Ishikawa (cell line): ENCODE results near the gene STK38.

ENCODE experiments used
- CEBPB ChIP-seq: IDR thresholded peaks from 2 replicates; pipeline ENCODE4 v1.6.1; 2012
- CREB1 ChIP-seq: IDR thresholded peaks from 2 replicates; pipeline ENCODE4 v1.6.1; 2012; ENCODE audit warnings: low read depth
- EGR1 ChIP-seq: IDR thresholded peaks from 2 replicates; pipeline ENCODE4 v1.6.1; 2012
- EP300 ChIP-seq: IDR thresholded peaks from 2 replicates; pipeline ENCODE4 v1.6.1; 2012; ENCODE audit warnings: borderline replicate concordance
- FOXM1 ChIP-seq: IDR thresholded peaks from 2 replicates; pipeline ENCODE4 v1.6.1; 2012; ENCODE audit warnings: low read depth, borderline replicate concordance
- NFIC ChIP-seq: IDR thresholded peaks from 2 replicates; pipeline ENCODE4 v1.6.1; 2012
- RAD21 ChIP-seq: IDR thresholded peaks from 2 replicates; pipeline ENCODE4 v1.6.1; 2012; ENCODE audit warnings: low read depth
- TAF1 ChIP-seq: IDR thresholded peaks from 2 replicates; pipeline ENCODE4 v1.6.1; 2012; ENCODE audit warnings: low read depth, mild to moderate bottlenecking
- TCF12 ChIP-seq: IDR thresholded peaks from 2 replicates; pipeline ENCODE4 v1.6.1; 2012; ENCODE audit warnings: low read depth
- TEAD4 ChIP-seq: IDR thresholded peaks from 2 replicates; pipeline ENCODE4 v1.6.1; 2012
- USF1 ChIP-seq: IDR thresholded peaks from 2 replicates; pipeline ENCODE4 v1.6.1; 2012
- YY1 ChIP-seq: IDR thresholded peaks from 2 replicates; pipeline ENCODE4 v1.6.1; 2012; ENCODE audit warnings: low read depth
- ZBTB7A ChIP-seq: IDR thresholded peaks from 2 replicates; pipeline ENCODE4 v1.6.1; 2012; ENCODE audit warnings: low read depth
- TF ChIP-seq, protein P1 (sequence below): IDR thresholded peaks from 2 replicates; pipeline ENCODE4 v1.6.1; 2012
- TF ChIP-seq, protein P2 (sequence below): IDR thresholded peaks from 2 replicates; pipeline ENCODE4 v1.6.1; 2012; ENCODE audit warnings: low read depth, mild to moderate bottlenecking

STK38 gene

GRCh38 chr6:36484736-36485135 lies 62.5 kb downstream of the STK38 start:
- TF ChIP-seq, protein P1, sequence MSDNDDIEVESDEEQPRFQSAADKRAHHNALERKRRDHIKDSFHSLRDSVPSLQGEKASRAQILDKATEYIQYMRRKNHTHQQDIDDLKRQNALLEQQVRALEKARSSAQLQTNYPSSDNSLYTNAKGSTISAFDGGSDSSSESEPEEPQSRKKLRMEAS, result no peak
- no peak for TF ChIP-seq RAD21
- TF ChIP-seq CREB1, result no peak
- TF ChIP-seq NFIC, result no peak
- TF ChIP-seq TCF12, result no peak
- TF ChIP-seq EGR1, result no peak
- TF ChIP-seq TEAD4, result no peak
- TF ChIP-seq USF1, result no peak
- no peak for TF ChIP-seq EP300
- no peak for TF ChIP-seq FOXM1
- TF ChIP-seq CEBPB, result no peak

DNA sequence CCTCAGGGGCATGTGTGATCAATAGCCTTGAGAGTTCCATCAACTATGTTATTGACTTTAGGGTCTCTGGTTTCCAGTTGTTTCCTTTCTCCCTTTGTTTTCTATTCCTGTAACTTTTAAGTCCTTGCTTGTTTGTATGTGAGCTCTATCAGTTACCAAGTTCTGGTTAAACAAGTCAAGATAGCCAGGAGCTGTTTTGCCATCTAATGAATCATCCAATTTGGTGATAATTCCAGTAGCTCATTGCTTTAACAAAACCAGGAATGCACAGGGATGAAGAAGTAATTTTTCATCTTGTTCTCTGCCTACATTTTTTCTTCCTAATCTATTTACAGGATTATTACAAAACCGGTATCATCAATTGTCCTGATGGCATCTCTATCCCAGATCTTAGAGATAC lies 68.0 kb downstream of the STK38 start:
- TF ChIP-seq TEAD4, result no peak
- TF ChIP-seq USF1, result no peak
- TF ChIP-seq EP300, result no peak
- no peak for TF ChIP-seq YY1
- TF ChIP-seq FOXM1, result no peak
- TF ChIP-seq, protein P2, sequence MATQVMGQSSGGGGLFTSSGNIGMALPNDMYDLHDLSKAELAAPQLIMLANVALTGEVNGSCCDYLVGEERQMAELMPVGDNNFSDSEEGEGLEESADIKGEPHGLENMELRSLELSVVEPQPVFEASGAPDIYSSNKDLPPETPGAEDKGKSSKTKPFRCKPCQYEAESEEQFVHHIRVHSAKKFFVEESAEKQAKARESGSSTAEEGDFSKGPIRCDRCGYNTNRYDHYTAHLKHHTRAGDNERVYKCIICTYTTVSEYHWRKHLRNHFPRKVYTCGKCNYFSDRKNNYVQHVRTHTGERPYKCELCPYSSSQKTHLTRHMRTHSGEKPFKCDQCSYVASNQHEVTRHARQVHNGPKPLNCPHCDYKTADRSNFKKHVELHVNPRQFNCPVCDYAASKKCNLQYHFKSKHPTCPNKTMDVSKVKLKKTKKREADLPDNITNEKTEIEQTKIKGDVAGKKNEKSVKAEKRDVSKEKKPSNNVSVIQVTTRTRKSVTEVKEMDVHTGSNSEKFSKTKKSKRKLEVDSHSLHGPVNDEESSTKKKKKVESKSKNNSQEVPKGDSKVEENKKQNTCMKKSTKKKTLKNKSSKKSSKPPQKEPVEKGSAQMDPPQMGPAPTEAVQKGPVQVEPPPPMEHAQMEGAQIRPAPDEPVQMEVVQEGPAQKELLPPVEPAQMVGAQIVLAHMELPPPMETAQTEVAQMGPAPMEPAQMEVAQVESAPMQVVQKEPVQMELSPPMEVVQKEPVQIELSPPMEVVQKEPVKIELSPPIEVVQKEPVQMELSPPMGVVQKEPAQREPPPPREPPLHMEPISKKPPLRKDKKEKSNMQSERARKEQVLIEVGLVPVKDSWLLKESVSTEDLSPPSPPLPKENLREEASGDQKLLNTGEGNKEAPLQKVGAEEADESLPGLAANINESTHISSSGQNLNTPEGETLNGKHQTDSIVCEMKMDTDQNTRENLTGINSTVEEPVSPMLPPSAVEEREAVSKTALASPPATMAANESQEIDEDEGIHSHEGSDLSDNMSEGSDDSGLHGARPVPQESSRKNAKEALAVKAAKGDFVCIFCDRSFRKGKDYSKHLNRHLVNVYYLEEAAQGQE, result no peak
- TF ChIP-seq TCF12, result no peak
- TF ChIP-seq, protein P1, result no peak
- TF ChIP-seq EGR1, result no peak
- TF ChIP-seq NFIC, result no peak
- no peak for TF ChIP-seq CREB1
- no peak for TF ChIP-seq TAF1
- no peak for TF ChIP-seq RAD21
- no peak for TF ChIP-seq CEBPB
- no peak for TF ChIP-seq ZBTB7A

GRCh38 chr6:36478051-36478526 lies 69.2 kb downstream of the STK38 start:
- no peak for TF ChIP-seq NFIC
- no peak for TF ChIP-seq CREB1
- no peak for TF ChIP-seq TAF1
- TF ChIP-seq EP300, result no peak
- no peak for TF ChIP-seq TEAD4
- TF ChIP-seq EGR1, result no peak

GRCh38 chr6:36469946-36470345 lies 77.3 kb downstream of the STK38 start:
- no peak for TF ChIP-seq FOXM1
- TF ChIP-seq TAF1, result no peak
- TF ChIP-seq, protein P1, result no peak
- TF ChIP-seq, protein P2, result no peak
- no peak for TF ChIP-seq NFIC
- no peak for TF ChIP-seq EGR1
- no peak for TF ChIP-seq ZBTB7A
- no peak for TF ChIP-seq TEAD4
- TF ChIP-seq CEBPB, result no peak
- no peak for TF ChIP-seq YY1
- no peak for TF ChIP-seq RAD21
- TF ChIP-seq USF1, result no peak
- no peak for TF ChIP-seq TCF12
- TF ChIP-seq CREB1, result no peak
- no peak for TF ChIP-seq EP300

- no peak for TF ChIP-seq FOXM1
- no peak for TF ChIP-seq CREB1
- TF ChIP-seq ZBTB7A, result no peak
- no peak for TF ChIP-seq CEBPB
- TF ChIP-seq EP300, result no peak
- TF ChIP-seq RAD21, result no peak
- TF ChIP-seq NFIC, result no peak
- TF ChIP-seq TEAD4, result no peak
- TF ChIP-seq, protein P2, result no peak
- TF ChIP-seq YY1, result no peak
- TF ChIP-seq, protein P1, result no peak
- TF ChIP-seq EGR1, result no peak
- TF ChIP-seq USF1, result no peak
- TF ChIP-seq TAF1, result no peak
- TF ChIP-seq TCF12, result no peak
Measured at GRCh38 chr6:36469148-36469661, 78.1 kb downstream of the STK38 start.
